ENCODE results near the gene TUT1.

The TUT1 gene

DNA sequence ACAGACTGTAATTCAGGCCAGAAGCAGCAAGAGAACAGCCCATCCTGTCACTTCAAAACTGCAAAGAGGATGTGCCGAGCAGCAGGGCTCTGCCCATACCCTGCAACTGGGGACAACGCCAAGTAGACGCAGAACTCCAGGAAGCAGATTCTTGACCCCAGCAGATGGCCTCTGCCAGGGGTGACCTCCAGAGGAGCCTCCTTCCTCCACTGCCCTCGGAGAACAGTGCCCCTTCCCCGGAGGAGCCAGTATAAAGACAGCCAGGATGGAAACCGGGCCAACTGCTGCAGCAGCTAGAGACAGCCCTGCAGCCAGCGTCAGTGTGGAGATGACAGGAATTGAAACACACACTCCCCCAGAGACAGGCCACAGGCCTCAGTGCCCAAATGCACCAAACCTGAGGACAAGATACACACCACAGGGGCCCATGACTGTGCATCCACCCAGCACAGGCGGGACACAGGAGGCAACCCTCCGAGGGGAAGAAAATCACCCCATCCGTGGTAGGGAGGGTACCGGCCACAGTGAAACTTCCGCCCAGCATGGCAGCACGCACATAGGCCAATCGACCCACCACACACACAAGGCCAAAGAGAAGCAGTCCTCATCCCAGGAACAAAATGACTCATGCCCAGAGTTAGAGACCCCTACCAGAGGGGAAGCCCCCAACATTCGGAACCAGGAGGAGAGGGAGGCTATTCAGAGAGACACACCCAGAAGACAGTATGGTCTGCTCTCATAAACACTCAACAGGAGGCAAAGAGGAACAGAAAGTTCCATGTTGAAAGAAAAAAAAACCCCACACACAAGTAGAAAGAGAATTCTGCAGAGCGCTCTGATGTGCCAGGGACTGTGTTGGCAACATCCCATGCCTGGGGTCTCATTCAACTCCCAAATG is 50.3 kb downstream of the TUT1 start:
- no peak for DNase-seq

DNA sequence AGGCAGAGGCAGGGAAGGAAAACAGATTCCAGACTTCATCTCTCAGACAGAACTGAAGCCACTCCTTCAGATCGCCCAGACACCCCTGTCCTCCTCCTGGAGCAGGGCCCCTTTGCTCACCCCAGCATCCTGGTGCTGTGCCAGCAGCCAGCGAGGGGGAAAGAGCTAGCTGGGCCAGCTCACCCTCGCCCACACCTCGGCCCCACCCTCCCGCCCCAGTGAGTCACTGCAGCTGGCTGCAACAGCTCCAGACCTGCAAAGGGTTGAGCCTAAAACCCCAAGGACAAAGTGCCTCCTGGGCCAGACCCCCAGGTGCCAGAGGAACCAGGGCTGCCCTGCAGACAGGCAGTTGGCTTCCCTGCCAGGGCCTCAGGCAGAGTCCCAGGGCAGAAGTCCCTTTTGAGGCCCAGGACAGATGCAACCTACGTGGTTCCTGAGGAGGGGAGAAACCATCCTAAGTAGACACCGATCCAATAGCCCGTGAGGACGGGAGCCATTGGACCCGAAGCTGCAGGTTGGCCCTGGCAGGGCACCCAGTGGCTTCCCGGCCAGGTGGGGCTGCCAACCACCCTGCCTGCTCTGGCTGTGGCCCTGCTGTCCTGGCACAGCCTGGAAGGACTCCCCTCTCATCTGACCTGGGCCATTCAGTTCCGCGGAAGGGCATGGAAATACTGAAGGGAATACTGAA is 51.9 kb downstream of the TUT1 start:
- no peak for DNase-seq

DNA sequence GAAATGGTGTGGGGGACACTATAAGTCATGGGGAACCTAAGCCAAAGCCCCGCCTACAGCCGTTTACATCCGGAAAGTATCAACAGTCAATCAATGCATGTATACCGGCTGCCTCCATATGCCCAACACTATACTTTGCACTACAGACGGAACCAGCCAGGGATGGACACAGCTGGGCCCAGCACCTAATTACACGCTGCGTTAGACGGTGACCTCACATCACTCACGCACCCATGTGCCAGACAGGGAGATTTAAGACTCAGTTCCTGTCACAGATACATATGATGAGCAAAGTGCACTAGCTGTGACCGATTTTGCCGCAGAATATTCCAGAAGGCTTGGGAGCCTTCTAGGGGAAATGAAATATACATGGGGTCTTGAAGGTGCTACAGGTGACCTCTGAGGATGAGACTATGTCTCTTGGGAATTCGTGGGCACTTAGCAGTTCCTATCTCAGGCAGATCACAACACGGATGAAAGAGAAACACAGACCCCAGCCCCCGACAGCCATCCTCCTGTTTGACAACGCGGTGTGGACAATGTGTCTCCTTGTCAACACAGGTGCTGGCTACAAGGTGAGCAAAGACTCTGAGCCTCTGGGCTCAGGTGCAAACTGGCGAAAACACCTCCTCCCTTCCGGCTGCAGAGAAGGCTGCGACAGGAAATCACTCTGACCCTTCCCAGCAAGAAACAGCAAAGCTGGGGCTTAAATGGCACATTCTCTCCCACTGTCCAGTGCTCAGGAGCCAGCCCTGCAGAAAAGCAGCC is 52.7 kb downstream of the TUT1 start:
- no peak for DNase-seq

DNA sequence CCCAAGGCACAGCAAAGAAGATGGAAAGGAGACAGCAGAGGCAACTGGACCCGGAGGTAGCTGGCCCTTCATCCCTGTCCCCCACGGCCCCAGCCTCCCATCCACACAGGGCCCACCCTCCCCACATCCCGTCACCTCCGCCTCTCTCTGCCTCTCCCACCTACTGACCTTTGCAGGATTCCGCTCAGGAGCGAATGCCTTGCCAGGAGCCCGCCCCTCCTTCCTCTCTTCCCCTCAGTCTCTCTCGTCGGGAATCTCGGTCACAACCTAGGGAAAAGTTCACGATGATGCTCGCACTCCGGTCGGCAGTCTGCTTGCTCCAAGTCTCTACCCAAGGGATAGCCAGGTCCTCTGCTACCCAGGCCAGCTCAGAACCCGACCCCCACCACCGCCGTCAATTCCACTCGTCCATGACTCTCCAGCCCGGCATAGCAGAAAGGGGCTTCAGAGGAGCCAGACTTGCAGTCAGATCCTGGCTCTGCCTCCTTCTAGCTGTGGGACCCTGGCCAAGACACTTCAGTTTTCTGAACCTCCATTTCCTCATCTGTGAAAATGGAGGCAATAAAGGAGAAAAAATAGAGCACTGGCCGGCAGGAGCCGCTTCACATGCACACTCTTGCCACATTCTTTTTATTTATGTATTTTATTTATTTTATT is 54.9 kb downstream of the TUT1 start:
- DNase-seq: no peak

DNA sequence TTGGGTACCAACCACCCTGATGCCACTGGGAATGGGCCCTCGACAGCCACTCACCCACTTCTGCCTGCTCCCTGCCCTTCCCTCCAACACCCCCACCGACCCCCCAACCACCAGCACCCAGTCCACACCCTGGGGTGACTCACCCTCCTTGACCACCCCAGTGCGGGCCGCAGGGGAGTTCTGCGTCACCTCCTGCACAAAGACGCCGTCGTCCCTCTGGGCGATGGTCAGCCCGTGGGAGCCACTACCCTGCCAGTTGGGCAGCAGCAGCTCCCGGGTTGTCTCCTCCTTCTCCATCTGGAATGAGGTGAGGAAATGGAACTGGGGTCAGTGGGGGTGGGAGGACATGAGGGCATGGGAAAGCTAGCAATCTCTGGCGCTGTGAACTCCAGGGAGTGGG is 55.5 kb downstream of the TUT1 start:
- DNase-seq: no peak

DNA sequence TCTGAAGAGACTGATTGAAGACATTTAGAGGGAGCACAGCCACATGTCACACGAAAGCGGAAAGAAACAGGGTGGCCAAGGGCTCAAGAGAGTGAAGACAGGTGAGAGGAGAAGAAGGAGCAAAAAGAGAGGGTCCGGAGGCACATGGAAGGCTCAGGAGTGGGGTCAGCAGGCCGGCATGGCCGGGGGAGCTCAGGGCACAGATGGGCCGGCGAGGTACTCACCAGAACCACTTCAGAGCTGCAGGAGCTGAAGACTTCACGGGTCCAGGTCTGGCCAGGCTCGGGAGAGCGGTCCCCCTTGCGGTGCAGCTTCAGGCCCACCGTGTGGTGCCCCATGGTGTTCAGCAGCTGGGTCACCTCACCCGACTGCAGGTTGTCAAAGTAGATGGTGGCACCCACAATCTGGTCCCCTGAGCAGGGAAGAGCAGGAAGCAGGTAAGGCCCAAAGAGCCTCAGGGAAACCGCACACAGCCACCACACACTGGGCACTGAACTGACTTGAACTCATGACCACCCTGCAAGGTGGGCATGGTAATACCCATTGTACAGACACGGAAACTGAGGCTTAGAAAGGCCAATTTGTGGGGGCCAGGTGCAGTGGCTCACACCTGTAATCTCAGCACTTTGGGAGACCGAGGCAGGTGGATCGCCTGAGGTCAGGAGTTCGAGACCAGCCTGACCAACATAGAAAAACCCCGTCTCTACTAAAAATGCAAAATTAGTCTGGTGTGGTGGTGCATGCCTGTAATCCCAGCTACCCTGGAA is 56.4 kb downstream of the TUT1 start:
- DNase-seq: no peak

DNA sequence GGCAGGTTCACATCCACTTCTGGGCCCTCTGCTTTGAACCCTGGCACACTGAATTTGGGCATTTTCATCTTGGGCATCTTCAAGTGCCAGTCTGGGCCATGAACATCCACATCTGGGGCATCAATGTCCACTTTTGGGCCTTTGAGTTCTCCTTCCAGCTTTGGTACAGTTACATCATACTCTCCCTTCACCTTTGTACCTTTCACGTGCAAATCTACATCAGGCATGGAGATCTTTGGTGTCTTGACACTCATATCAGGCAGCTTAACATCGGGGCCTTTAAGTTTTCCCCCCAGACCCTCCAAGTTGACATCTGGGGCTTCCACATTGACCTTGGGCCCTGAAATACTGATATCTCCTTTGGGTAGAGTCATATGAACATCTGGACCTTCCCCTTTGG is 59.2 kb downstream of the TUT1 start:
- no peak for DNase-seq
